ENCODE results near the gene ARID3B.
A peak's percentile ranks its signal among the peaks of the same experiment; 100 is the strongest.
"Not testable (repeated sequence)": the region's sequence is repeated elsewhere in the genome, so short reads cannot be mapped to it uniquely, and the experiment has no call there.

ARID3B gene

GRCh38 chr15:74573987-74574386 lies 33.0 kb downstream of the ARID3B start:
- DNase-seq: no peak

GRCh38 chr15:74578496-74578994 lies 37.5 kb downstream of the ARID3B start:
- no peak for DNase-seq

GRCh38 chr15:74579001-74579400 lies 38.0 kb downstream of the ARID3B start:
- DNase-seq: no peak

GRCh38 chr15:74580538-74581350 lies 39.7 kb downstream of the ARID3B start:
- no peak for DNase-seq

GRCh38 chr15:74584204-74584603 lies 43.2 kb downstream of the ARID3B start:
- DNase-seq: no peak

GRCh38 chr15:74584779-74585178 lies 43.8 kb downstream of the ARID3B start:
- DNase-seq: no peak

- DNase-seq: no peak
Observed at GRCh38 chr15:74585191-74585590, 44.2 kb downstream of the ARID3B start.

GRCh38 chr15:74585857-74586256 lies 44.8 kb downstream of the ARID3B start:
- no peak for DNase-seq

- DNase-seq: no peak
Observed at GRCh38 chr15:74589826-74590225, 48.8 kb downstream of the ARID3B start.

- DNase-seq: no peak
Observed at GRCh38 chr15:74592222-74592621, 51.2 kb downstream of the ARID3B start.

- no peak for DNase-seq
Observed at GRCh38 chr15:74593122-74593521, 52.1 kb downstream of the ARID3B start.

- DNase-seq: no peak
Observed at GRCh38 chr15:74594455-74594854, 53.4 kb downstream of the ARID3B start.

- DNase-seq: no peak
Observed at GRCh38 chr15:74595271-74595670, 54.3 kb downstream of the ARID3B start.

- DNase-seq: not testable (repeated sequence)
Observed at GRCh38 chr15:74596736-74597135, 55.7 kb downstream of the ARID3B start.

GRCh38 chr15:74597146-74597705 lies 56.2 kb downstream of the ARID3B start:
- not testable (repeated sequence) for DNase-seq

- peak; percentile 88 for DNase-seq
Observed at GRCh38 chr15:74598126-74598842, 57.3 kb downstream of the ARID3B start.

- DNase-seq: no peak
Observed at GRCh38 chr15:74599156-74599555, 58.1 kb downstream of the ARID3B start.

GRCh38 chr15:74603026-74603788 lies 62.2 kb downstream of the ARID3B start:
- DNase-seq: no peak

GRCh38 chr15:74603789-74604705 lies 63.0 kb downstream of the ARID3B start:
- DNase-seq: no peak

- no peak for DNase-seq
Observed at GRCh38 chr15:74604983-74605794, 64.2 kb downstream of the ARID3B start.

- DNase-seq: no peak
Observed at GRCh38 chr15:74605795-74606150, 64.8 kb downstream of the ARID3B start.

Measured in CD4-positive, alpha-beta T cell treated with Interleukin-17A for 4 hours (primary cell).